ENCODE results near the gene DHRS3.
"Not testable (repeated sequence)": the region's sequence is repeated elsewhere in the genome, so short reads cannot be mapped to it uniquely, and the experiment has no call there.

GRCh38 chr1:12538536-12538935 lies 79.5 kb downstream of the DHRS3 start:
- TF ChIP-seq CTCF (IDR thresholded peaks at IDR 0.05); EZH2 (IDR thresholded peaks at IDR 0.05; ENCODE audit: borderline replicate concordance, insufficient read depth, low read depth, low read length, poor library complexity, severe bottlenecking): not testable (repeated sequence)

Measured in B cell (primary cell).